HT-29 (cell line): ENCODE data around the gene ITGB6. TPM values are rescaled to one million over a fixed set of nuclear protein-coding genes. Genes with fewer than 3 reads are reported as not detected.

ENCODE experiments used
- DNase-seq: peaks from one replicate; pipeline ENCODE4 v3.0.0-alpha.2; 2015; ENCODE audit warnings: low spot score
- total RNA-seq: library from RNA; depleted of rRNA; stranded (reverse); fragments of >200 nt; shearing (Covaris generic); gene quantifications from 2 replicates; pipeline ENCODE4 v1.2.3, GENCODE V29; 2014

Gene ITGB6
- total RNA-seq, 1 experiment from 2014 or later = 14.3 TPM

GRCh38 chr2:160221391-160222276 lies 21.6 kb upstream of the ITGB6 start:
- peak; percentile 93 for DNase-seq

- DNase-seq = peak; percentile 28
Observed at GRCh38 chr2:160220545-160221009, 20.5 kb upstream of the ITGB6 start.

GRCh38 chr2:160220026-160220425 lies 20.0 kb upstream of the ITGB6 start:
- no peak for DNase-seq

GRCh38 chr2:160214461-160215445 lies 14.7 kb upstream of the ITGB6 start:
- peak; percentile 74 for DNase-seq

- DNase-seq = no peak
Observed at GRCh38 chr2:160213511-160213910, 13.4 kb upstream of the ITGB6 start.

- peak; percentile 92 for DNase-seq
Observed at GRCh38 chr2:160210599-160211138, 10.6 kb upstream of the ITGB6 start.

GRCh38 chr2:160209516-160209856 lies 9.4 kb upstream of the ITGB6 start:
- DNase-seq = no peak

GRCh38 chr2:160208655-160209515 lies 8.8 kb upstream of the ITGB6 start:
- no peak for DNase-seq

- DNase-seq = peak; percentile 97
Observed at GRCh38 chr2:160207804-160208654, 8.0 kb upstream of the ITGB6 start.

GRCh38 chr2:160207271-160207670 lies 7.2 kb upstream of the ITGB6 start:
- DNase-seq = no peak

GRCh38 chr2:160206436-160206835 lies 6.4 kb upstream of the ITGB6 start:
- no peak for DNase-seq

GRCh38 chr2:160205505-160205904 lies 5.4 kb upstream of the ITGB6 start:
- DNase-seq = peak; percentile 96

- no peak for DNase-seq
Observed at GRCh38 chr2:160203422-160203821, 3.4 kb upstream of the ITGB6 start.

- no peak for DNase-seq
Observed at GRCh38 chr2:160203007-160203406, 2.9 kb upstream of the ITGB6 start.

- DNase-seq = no peak
Observed at GRCh38 chr2:160201849-160202539, 1.9 kb upstream of the ITGB6 start.

GRCh38 chr2:160200921-160201320 lies 849 bp upstream of the ITGB6 start:
- DNase-seq = no peak

GRCh38 chr2:160199053-160199452 lies 1.0 kb downstream of the ITGB6 start:
- peak; percentile 41 for DNase-seq

- no peak for DNase-seq
Observed at GRCh38 chr2:160197587-160197986, 2.5 kb downstream of the ITGB6 start.

- no peak for DNase-seq
Observed at GRCh38 chr2:160194946-160195345, 5.1 kb downstream of the ITGB6 start.
